SH-SY5Y (cell line): ENCODE results near the gene TGM3.

Experiments used
- GATA2 ChIP-seq: IDR thresholded peaks from 2 replicates; pipeline ENCODE4 v1.6.1; 2011; ENCODE audit warnings: mild to moderate bottlenecking, low read depth, low read length
- GATA3 ChIP-seq: IDR thresholded peaks from 2 replicates; pipeline ENCODE4 v1.6.1; 2011; ENCODE audit warnings: low read depth, mild to moderate bottlenecking, low read length, moderate library complexity

- TF ChIP-seq GATA3 (no peak), GATA2 (no peak)
Observed at GRCh38 chr20:2346188-2346587, 50.4 kb downstream of the TGM3 start.
